Transverse colon (tissue), 4 donors: ENCODE data around the gene MACC1. TPM values are rescaled to one million over a fixed set of nuclear protein-coding genes. Genes with fewer than 3 reads are reported as not detected.

ENCODE experiments used
- DNase-seq: peaks from one replicate; pipeline ENCODE4 v3.0.0-alpha.2; 2019
- H3K27ac ChIP-seq, 4 donors: fragments of 200-600 bp; sonication (generic); 2 replicates each; pipeline ENCODE4 v1.5.1; 2016 to 2018; ENCODE audit warnings: inconsistent platforms in 4 of 4
- H3K27me3 ChIP-seq: fragments of 200-600 bp; sonication (generic); 2 replicates; pipeline ENCODE4 v1.5.1; 2017; ENCODE audit warnings: inconsistent platforms
- H3K36me3 ChIP-seq, 4 donors: fragments of 200-600 bp; sonication (generic); 2 replicates each; pipeline ENCODE4 v1.5.1; 2017 to 2019; ENCODE audit warnings: inconsistent platforms in 4 of 4
- H3K4me1 ChIP-seq, 4 donors: fragments of 200-600 bp; sonication (generic); 2 replicates each; pipeline ENCODE4 v1.5.1; 2017 to 2020; ENCODE audit warnings: inconsistent platforms in 4 of 4
- H3K4me3 ChIP-seq, 4 donors: fragments of 200-600 bp; sonication (generic); 1 replicate in 1 of 4; 2 replicates in 3 of 4; pipeline versions ENCODE4 v1.5.1 to v1.6.1; 2017 to 2019; ENCODE audit warnings: inconsistent platforms in 4 of 4
- H3K9me3 ChIP-seq, 2 donors: fragments of 200-600 bp; sonication (generic); 2 replicates each; pipeline ENCODE4 v1.5.1; 2017 to 2019; ENCODE audit warnings: inconsistent platforms in 2 of 2
- CTCF ChIP-seq, 5 experiments: fragments of 200-600 bp in 3 of 5; fragments of 450-650 bp in 2 of 5; sonication (generic) in 3 of 5; IDR thresholded peaks; 1 replicate in 2 of 5; 2 replicates in 3 of 5; pipeline ENCODE4 v1.5.1; 2016 to 2017; ENCODE audit warnings: antibody characterized with exemption in 5 of 5, inconsistent platforms in 3 of 5, mild to moderate bottlenecking in 2 of 5, moderate library complexity in 1 of 5
- EP300 ChIP-seq: sonication (generic); formaldehyde crosslinking; IDR thresholded peaks from one replicate; pipeline ENCODE4 v1.6.1; 2017; ENCODE audit warnings: antibody characterized with exemption, low read depth
- POLR2A ChIP-seq: fragments of 450-650 bp; IDR thresholded peaks from one replicate; pipeline ENCODE4 v1.6.1; 2016; ENCODE audit warnings: antibody characterized with exemption, mild to moderate bottlenecking, moderate library complexity
- POLR2AphosphoS5 ChIP-seq, 3 donors: sonication (generic); formaldehyde crosslinking; IDR thresholded peaks; one replicate each; pipeline ENCODE4 v1.6.1; 2016; ENCODE audit warnings: antibody characterized with exemption in 3 of 3
- WGBS, 2 donors: methylation state at CpG; one replicate each; pipeline ENCODE4 v1.1.5; 2018; ENCODE audit warnings: low coverage in 1 of 2; 5-methylcytosine and 5-hydroxymethylcytosine counted together
- in situ Hi-C, 4 donors: fragments of 200-750 bp; cut with MboI; loops; one replicate each; pipeline versions ENCODE4 v1.15.0 to v1.15.1; 2017; ENCODE audit warnings: low sequenced_read_pairs in 3 of 4, low pct_ligation_motif_present in 1 of 4, low pct_unique_long_range_greater_than_20kb in 1 of 4
- intact Hi-C: fragments of 100-400 bp; cut with DNase I; formaldehyde crosslinking; loops from one replicate; pipeline ENCODE4 v1.15.1; 2023; ENCODE audit warnings: low total_unique reads
- total RNA-seq, 4 donors: library from RNA; depleted of rRNA; stranded (reverse); fragments of >200 nt; gene quantifications; one replicate each; pipeline ENCODE4 v1.1.0, GENCODE V29; 2016

The MACC1 gene
- total RNA-seq, 4 donors from 2014 or later, result 5.2 to 9.8 (median 7.2) TPM

GRCh38 chr7:20170633-20171032 lies 46.6 kb downstream of the MACC1 start:
- Histone ChIP-seq H3K4me3 (no peak overlapping the region), H3K36me3 (no peaks in the 10 kb centered on the region), H3K9me3 (no peaks in the 10 kb centered on the region), H3K27me3 (no peaks in the 10 kb centered on the region), H3K27ac (no peak overlapping the region), H3K4me1 (peaks cover 0 to 2% (median 0%) of the 10 kb centered on the region in 4 donors)
- WGBS, 2 donors, result 59 to 67% methylated on average over 2 of the region's 2 CpGs
- no peak for DNase-seq
- no peak for TF ChIP-seq CTCF (IDR thresholded peaks at IDR 0.05)
- TF ChIP-seq POLR2AphosphoS5 (IDR thresholded peaks at IDR 0.05), result no peak
- no peak for TF ChIP-seq EP300
- TF ChIP-seq POLR2A, result no peak
- in situ Hi-C loops (loop anchor here (10.0 to 25.0 kb wide), 5 partner anchors 142 to 417 kb away; partner anchors contain the start of gene TMEM196 (in 1 of the 4)), intact Hi-C loops (loop anchor here (10.0 kb wide), 1 partner anchor 416 kb away; no protein-coding TSS in a partner anchor)

GRCh38 chr7:20165146-20165510 lies 52.1 kb downstream of the MACC1 start:
- in situ Hi-C loops, result loop anchor here in 3 of 4 donors (10.0 to 25.0 kb wide), 5 partner anchors 147 to 422 kb away; partner anchors contain the start of gene TMEM196 (in 1 of the 3)
- Histone ChIP-seq H3K27me3 (no peaks in the 10 kb centered on the region), H3K9me3 (no peaks in the 10 kb centered on the region), H3K27ac (no peak overlapping the region), H3K36me3 (no peaks in the 10 kb centered on the region), H3K4me3 (no peak overlapping the region), H3K4me1 (no peaks in the 10 kb centered on the region)
- intact Hi-C loops, result no loop called here
- DNase-seq, result no peak
- WGBS, 2 donors, result 89 to 91% methylated on average over 1 of the region's 1 CpG
- TF ChIP-seq POLR2AphosphoS5 (IDR thresholded peaks at IDR 0.05) (no peak), POLR2A (no peak), EP300 (no peak), CTCF (IDR thresholded peaks at IDR 0.05) (no peak)

- in situ Hi-C loops (loop anchor here in 3 of 4 donors (10.0 to 25.0 kb wide), 5 partner anchors 148 to 423 kb away; partner anchors contain the start of gene TMEM196 (in 1 of the 3)), intact Hi-C loops (no loop called here)
- no peaks in the 10 kb centered on the region for H3K27me3 ChIP-seq
- H3K27ac ChIP-seq, result no peak overlapping the region
- WGBS, 2 donors, result 79 to 84% methylated on average over 6 of the region's 6 CpGs
- TF ChIP-seq POLR2A (no peak), EP300 (no peak), POLR2AphosphoS5 (IDR thresholded peaks at IDR 0.05) (no peak), CTCF (IDR thresholded peaks at IDR 0.05) (no peak)
- no peaks in the 10 kb centered on the region for H3K36me3 ChIP-seq
- no peak overlapping the region for H3K4me3 ChIP-seq
- no peaks in the 10 kb centered on the region for H3K4me1 ChIP-seq
- DNase-seq, result no peak
- no peaks in the 10 kb centered on the region for H3K9me3 ChIP-seq
Observed at GRCh38 chr7:20164425-20165145, 52.6 kb downstream of the MACC1 start.

- Histone ChIP-seq H3K4me3 (no peak overlapping the region), H3K36me3 (no peaks in the 10 kb centered on the region), H3K4me1 (peaks cover 0 to 3% (median 0%) of the 10 kb centered on the region in 4 donors), H3K27me3 (no peaks in the 10 kb centered on the region), H3K27ac (no peak overlapping the region), H3K9me3 (no peaks in the 10 kb centered on the region)
- no peak for DNase-seq
- 89% methylated on average over 1 of the region's 1 CpG; no CpG with 5 or more reads in 1 of the 2 donors for WGBS, 2 donors
- in situ Hi-C loops (loop anchor here in 3 of 4 donors (10.0 to 25.0 kb wide), 5 partner anchors 150 to 425 kb away; partner anchors contain the start of gene TMEM196 (in 1 of the 3)), intact Hi-C loops (no loop called here)
- TF ChIP-seq EP300 (no peak), POLR2AphosphoS5 (IDR thresholded peaks at IDR 0.05) (no peak), CTCF (IDR thresholded peaks at IDR 0.05) (no peak), POLR2A (no peak)
Observed at GRCh38 chr7:20162665-20163064, 54.5 kb downstream of the MACC1 start.
